Erythroblast (primary cell): Measurements from ENCODE around the gene RNF150.
A peak's percentile ranks its signal among the peaks of the same experiment; 100 is the strongest.

Experiments used
- DNase-seq, 2 experiments: peaks; one replicate each; lab custom pipeline; 2025; lab: John Stamatoyannopoulos, UW
- GATA1 ChIP-seq: IDR thresholded peaks from 2 replicates; pipeline ENCODE4 v1.6.1; 2011; ENCODE audit warnings: low read depth, mild to moderate bottlenecking, control low read depth, low read length, moderate library complexity
- POLR2A ChIP-seq: IDR thresholded peaks from 2 replicates; pipeline ENCODE4 v1.6.1; 2011; ENCODE audit warnings: mild to moderate bottlenecking, low read length

Gene RNF150

GRCh38 chr4:140901736-140902336 is 231.4 kb downstream of the RNF150 start:
- no peak for DNase-seq

GRCh38 chr4:140893939-140894338 is 239.3 kb downstream of the RNF150 start:
- no peak for DNase-seq
- TF ChIP-seq GATA1 (no peak), POLR2A (no peak)

More at GRCh38 chr4:140901736-140902336, 231.4 kb downstream of the RNF150 start:
- TF ChIP-seq GATA1 (no peak), POLR2A (no peak)

- no peak for DNase-seq
- TF ChIP-seq GATA1 (no peak), POLR2A (no peak)
These were observed 245.2 kb downstream of the RNF150 start for GRCh38 chr4:140888054-140888453.

- TF ChIP-seq GATA1, result no peak
- no peak for TF ChIP-seq POLR2A
- no peak for DNase-seq
These were observed 245.8 kb downstream of the RNF150 start for GRCh38 chr4:140887467-140887866.

GRCh38 chr4:140884431-140885058 is 248.7 kb downstream of the RNF150 start:
- TF ChIP-seq GATA1, result no peak
- TF ChIP-seq POLR2A, result no peak
- peak; percentile 56 to 72 for DNase-seq

- DNase-seq, result no peak
- TF ChIP-seq GATA1 (no peak), POLR2A (no peak)
These were observed 255.5 kb downstream of the RNF150 start for GRCh38 chr4:140877781-140878180.

GRCh38 chr4:140876615-140877364 is 256.5 kb downstream of the RNF150 start:
- DNase-seq, result no peak
- TF ChIP-seq POLR2A (no peak), GATA1 (no peak)

- TF ChIP-seq POLR2A (no peak), GATA1 (no peak)
- no peak for DNase-seq
These were observed 257.4 kb downstream of the RNF150 start for GRCh38 chr4:140875746-140876452.

- peak; percentile 6 to 23 for DNase-seq
- no peak for TF ChIP-seq POLR2A
- TF ChIP-seq GATA1, result no peak
These were observed 259.2 kb downstream of the RNF150 start for GRCh38 chr4:140874056-140874455.

- no peak for DNase-seq
- TF ChIP-seq GATA1, result no peak
- no peak for TF ChIP-seq POLR2A
These were observed 261.9 kb downstream of the RNF150 start for GRCh38 chr4:140871368-140871767.

GRCh38 chr4:140870427-140870826 is 262.8 kb downstream of the RNF150 start:
- no peak for TF ChIP-seq POLR2A
- no peak for TF ChIP-seq GATA1
- DNase-seq, result no peak

- TF ChIP-seq GATA1 (no peak), POLR2A (no peak)
- peak in 1 of 2 experiments; percentile 13 for DNase-seq
These were observed 263.8 kb downstream of the RNF150 start for GRCh38 chr4:140869446-140869845.

- DNase-seq, result no peak
- TF ChIP-seq POLR2A (no peak), GATA1 (no peak)
These were observed 265.9 kb downstream of the RNF150 start for GRCh38 chr4:140867356-140867755.
